Fibroblast of villous mesenchyme (primary cell): Measurements from ENCODE around the gene PCDH9. TPM values are rescaled to one million over a fixed set of nuclear protein-coding genes. Genes with fewer than 3 reads are reported as not detected.

Source experiments
- DNase-seq: peaks from one replicate; pipeline ENCODE4 v3.0.0-alpha.2; 2010; ENCODE audit warnings: low read depth
- H3K4me3 ChIP-seq: 2 replicates; pipeline ENCODE4 v1.5.1; 2011; ENCODE audit warnings: low read depth, mild to moderate bottlenecking, low read length
- total RNA-seq: library from RNA; depleted of rRNA; stranded (reverse); fragments of >200 nt; gene quantifications from 2 replicates; pipeline ENCODE4 v1.2.3, GENCODE V29; 2012
- TF ChIP-seq, protein P1 (sequence below): IDR thresholded peaks from 2 replicates; pipeline ENCODE4 v1.5.1; 2012; ENCODE audit warnings: low read depth, mild to moderate bottlenecking, low read length; ENCODE audit not compliant: insufficient read depth

Gene PCDH9
- total RNA-seq, 1 donor, result 9.9 TPM

GRCh38 chr13:67197704-67198103 lies 32.4 kb downstream of the PCDH9 start:
- TF ChIP-seq, protein P1, sequence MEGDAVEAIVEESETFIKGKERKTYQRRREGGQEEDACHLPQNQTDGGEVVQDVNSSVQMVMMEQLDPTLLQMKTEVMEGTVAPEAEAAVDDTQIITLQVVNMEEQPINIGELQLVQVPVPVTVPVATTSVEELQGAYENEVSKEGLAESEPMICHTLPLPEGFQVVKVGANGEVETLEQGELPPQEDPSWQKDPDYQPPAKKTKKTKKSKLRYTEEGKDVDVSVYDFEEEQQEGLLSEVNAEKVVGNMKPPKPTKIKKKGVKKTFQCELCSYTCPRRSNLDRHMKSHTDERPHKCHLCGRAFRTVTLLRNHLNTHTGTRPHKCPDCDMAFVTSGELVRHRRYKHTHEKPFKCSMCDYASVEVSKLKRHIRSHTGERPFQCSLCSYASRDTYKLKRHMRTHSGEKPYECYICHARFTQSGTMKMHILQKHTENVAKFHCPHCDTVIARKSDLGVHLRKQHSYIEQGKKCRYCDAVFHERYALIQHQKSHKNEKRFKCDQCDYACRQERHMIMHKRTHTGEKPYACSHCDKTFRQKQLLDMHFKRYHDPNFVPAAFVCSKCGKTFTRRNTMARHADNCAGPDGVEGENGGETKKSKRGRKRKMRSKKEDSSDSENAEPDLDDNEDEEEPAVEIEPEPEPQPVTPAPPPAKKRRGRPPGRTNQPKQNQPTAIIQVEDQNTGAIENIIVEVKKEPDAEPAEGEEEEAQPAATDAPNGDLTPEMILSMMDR, result no peak

GRCh38 chr13:67193979-67194378 lies 36.2 kb downstream of the PCDH9 start:
- DNase-seq, result no peak
- TF ChIP-seq, protein P1, result no peak
- no peak overlapping the region for H3K4me3 ChIP-seq

More at GRCh38 chr13:67197704-67198103, 32.4 kb downstream of the PCDH9 start:
- H3K4me3 ChIP-seq, result no peak overlapping the region
- no peak for DNase-seq

GRCh38 chr13:67192751-67193150 lies 37.4 kb downstream of the PCDH9 start:
- DNase-seq, result no peak
- TF ChIP-seq, protein P1, result no peak
- H3K4me3 ChIP-seq, result no peak overlapping the region

- H3K4me3 ChIP-seq, result no peak overlapping the region
- no peak for DNase-seq
- TF ChIP-seq, protein P1, result no peak
Observed at GRCh38 chr13:67186995-67187569, 43.1 kb downstream of the PCDH9 start.

DNA sequence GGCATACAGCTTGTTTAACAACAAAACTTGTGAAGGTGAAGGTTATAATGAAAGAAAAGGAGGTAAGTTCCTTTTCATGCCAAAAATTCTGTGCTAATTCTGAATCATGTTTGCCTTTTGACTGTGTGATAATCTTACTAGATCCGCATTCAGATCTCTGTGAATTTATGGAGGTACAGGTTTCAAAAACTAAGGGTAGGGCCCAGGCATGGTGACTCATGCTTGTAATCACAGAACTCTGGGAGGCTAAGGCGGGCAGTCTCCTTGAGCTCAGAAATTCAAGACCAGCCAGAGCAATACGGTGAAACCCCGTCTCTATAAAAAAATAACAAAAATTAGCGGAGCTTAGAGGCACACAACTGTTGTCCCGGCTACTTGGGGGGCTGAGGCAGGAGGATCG lies 45.9 kb downstream of the PCDH9 start:
- no peak for DNase-seq
- TF ChIP-seq, protein P1, result no peak
- no peak overlapping the region for H3K4me3 ChIP-seq

DNA sequence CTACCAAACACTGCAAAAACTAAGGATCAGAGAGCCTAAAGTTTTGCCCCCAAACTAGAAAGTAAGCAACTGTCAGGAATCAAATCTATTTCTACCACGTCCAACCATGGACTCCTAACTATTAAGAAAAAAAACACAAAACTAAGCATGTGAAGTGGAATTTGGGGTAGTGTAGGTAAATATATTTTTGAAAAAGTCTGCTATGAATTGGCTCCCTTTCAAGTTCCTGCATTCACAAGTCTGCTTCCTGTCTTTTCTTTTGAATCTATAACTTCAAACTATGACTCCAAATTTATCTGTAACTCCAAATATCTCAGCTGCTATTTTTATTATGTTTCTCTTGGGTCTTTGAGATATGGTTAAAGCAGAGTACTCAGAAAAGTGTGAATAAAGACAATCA lies 47.0 kb downstream of the PCDH9 start:
- TF ChIP-seq, protein P1, result no peak
- H3K4me3 ChIP-seq, result no peak overlapping the region
- DNase-seq, result no peak

DNA sequence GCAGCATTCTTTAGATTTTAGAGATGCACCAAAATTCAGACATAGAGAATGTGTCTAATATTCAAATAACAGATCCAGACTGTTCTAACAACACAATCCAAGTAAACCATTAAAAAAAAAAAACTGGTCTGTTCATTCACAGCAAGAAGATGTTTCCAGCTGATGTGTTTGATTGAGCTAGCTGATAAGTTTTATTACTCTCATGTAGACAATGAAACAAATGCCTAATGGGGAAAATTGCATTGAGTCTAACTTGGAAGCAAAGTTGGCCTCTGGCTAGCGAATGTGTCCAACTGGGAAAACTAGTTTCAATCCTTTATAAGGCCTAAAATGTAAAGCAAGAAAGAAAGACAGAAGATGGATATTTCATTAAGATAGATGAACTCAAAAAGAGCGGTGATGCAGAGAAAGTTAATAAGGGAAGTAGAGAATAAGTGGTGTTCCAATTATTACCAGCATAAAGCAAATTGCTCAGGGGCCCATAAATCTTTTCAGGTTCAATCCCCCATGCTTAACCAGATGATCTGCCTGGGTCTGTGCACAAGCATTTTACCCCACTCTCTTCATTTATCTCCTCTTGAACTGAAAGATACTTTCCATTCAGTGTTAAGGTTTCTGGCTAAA lies 54.2 kb downstream of the PCDH9 start:
- DNase-seq, result no peak
- TF ChIP-seq, protein P1, result no peak
- no peak overlapping the region for H3K4me3 ChIP-seq
